ENCODE measurements around the gene GMDS.

- no peak for TF ChIP-seq EZH2 (IDR thresholded peaks at IDR 0.05; ENCODE audit: low read depth, unreplicated experiment)
- no peak for TF ChIP-seq CTCF (conservative IDR thresholded peaks at IDR 0.05; ENCODE audit: low read depth in 2 of 2)
- no peak for TF ChIP-seq POLR2AphosphoS5 (IDR thresholded peaks at IDR 0.05; ENCODE audit: low read depth)
- TF ChIP-seq REST (IDR thresholded peaks at IDR 0.05; ENCODE audit: unreplicated experiment), result no peak
- no peak for TF ChIP-seq CREB1 (CRISPR knock-in tag; IDR thresholded peaks at IDR 0.05; ENCODE audit: low read depth)
- no peak for TF ChIP-seq EZH2phosphoT487 (IDR thresholded peaks at IDR 0.05; ENCODE audit: unreplicated experiment)
- no peak for TF ChIP-seq STAT1 (IDR thresholded peaks at IDR 0.05; ENCODE audit: unreplicated experiment)
- TF ChIP-seq ZNF114 (CRISPR knock-in tag; IDR thresholded peaks at IDR 0.05), result no peak
- TF ChIP-seq JUNB (IDR thresholded peaks at IDR 0.05; ENCODE audit: unreplicated experiment), result no peak
These were observed 536.6 kb downstream of the GMDS start for GRCh38 chr6:1708820-1709219.
